Gastrocnemius medialis (tissue), 4 donors: Measurements from ENCODE around the gene HOXC13.

Experiments used
- CTCF ChIP-seq, 5 experiments: fragments of 450-650 bp in 3 of 5; fragments of 200-600 bp in 2 of 5; sonication (generic) in 2 of 5; IDR thresholded peaks in 4 of 5; conservative IDR thresholded peaks in 1 of 5; 1 replicate in 4 of 5; 2 replicates in 1 of 5; pipeline ENCODE4 v1.5.1; 2016 to 2019; ENCODE audit warnings: antibody characterized with exemption in 5 of 5, mild to moderate bottlenecking in 3 of 5, moderate library complexity in 3 of 5
- POLR2A ChIP-seq, 2 donors: fragments of 450-650 bp; IDR thresholded peaks; one replicate each; pipeline ENCODE4 v1.6.1; 2017; ENCODE audit warnings: antibody characterized with exemption in 2 of 2, mild to moderate bottlenecking in 2 of 2, moderate library complexity in 2 of 2

DNA sequence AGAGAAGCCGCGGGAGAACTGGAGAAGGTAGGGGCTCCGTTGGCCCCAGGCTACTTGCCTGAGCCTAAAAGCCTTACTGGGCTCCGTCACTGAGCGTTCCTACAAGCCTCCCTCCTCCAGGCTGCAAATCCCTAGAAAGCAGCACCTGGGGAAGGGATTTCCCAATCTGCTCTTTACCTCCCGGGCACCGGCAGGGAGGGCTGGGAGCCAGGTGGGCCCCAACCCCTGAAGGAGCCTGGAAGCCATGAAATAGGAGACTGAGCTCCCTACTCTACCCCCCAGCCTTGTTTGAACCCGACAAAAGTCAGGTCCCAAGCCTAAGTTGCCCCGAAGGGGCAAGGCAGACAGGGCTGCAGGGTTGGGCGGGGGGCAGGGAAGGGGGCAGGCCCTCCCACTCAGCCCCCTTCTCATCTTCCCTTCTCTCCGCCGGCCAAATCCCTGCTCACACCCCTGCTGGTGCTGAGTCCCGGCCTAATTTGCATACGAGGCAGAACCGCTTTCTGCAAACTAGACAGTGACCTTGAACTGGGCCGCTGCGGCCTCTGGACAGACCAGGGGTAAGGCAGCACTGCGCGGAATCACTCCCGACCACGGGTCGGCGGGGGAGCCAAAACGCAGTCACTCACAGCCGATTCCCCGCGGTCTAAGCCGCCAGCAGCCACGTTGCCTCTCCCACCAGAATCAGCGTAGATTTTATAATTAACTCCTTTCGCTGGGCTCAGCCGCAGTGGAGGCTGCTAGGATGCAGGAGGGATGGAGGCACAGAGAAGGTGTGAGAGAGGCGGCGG is 12.4 kb downstream of the HOXC13 start:
- TF ChIP-seq CTCF (IDR thresholded peaks at IDR 0.05 in 4 of 5, conservative IDR thresholded peaks at IDR 0.05 in 1 of 5) (no peak), POLR2A (IDR thresholded peaks at IDR 0.05) (no peak)
